GM18951 (cell line): ENCODE data around the gene ZNF516.

Source experiments
- POLR2A ChIP-seq: IDR thresholded peaks from 4 replicates; pipeline ENCODE4 v1.6.1; 2011; ENCODE audit warnings: mild to moderate bottlenecking; ENCODE audit not compliant: insufficient read length, insufficient read depth; ENCODE audit errors: extremely low read depth
- in situ Hi-C: fragments of 300-500 bp; cut with MboI; formaldehyde crosslinking; loops from one replicate; pipeline ENCODE4 v1.12.0; 2022; ENCODE audit warnings: low sequenced_read_pairs, mixed read lengths, inconsistent platforms; ENCODE audit not compliant: unreplicated experiment

Gene ZNF516

DNA sequence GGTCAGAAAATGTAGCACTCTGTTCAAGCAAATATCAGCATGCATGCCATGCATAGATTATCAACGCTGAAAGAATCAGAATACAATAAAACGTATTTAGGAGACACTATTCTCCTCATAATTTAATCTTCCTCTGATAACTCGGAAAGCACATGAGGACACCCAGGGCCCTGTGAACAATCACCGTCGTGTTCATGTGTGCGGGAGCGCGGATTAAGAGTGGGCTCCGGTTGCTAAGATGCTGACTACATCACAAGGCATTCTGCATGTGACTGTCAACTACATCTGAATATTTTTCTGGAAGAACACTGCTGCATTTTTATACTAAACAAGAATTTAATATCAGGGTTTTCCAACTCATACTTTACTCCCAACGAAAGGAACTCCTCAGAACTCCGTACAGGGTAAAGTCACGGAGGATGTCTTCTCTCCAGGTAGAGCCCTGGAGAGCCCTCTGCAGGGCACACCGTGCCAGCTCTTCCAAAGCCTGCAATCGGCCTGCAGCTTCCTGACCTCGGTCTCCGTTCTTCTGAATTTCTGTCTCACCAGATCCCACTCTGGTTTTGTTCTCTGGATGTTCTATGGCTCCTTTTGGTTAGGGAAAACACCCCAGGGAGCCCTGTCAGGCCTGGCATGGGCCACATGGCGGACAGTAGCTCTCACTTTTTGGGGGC, 59.6 kb downstream of the ZNF516 start:
- in situ Hi-C loops = no loop called here
- TF ChIP-seq POLR2A = no peak

DNA sequence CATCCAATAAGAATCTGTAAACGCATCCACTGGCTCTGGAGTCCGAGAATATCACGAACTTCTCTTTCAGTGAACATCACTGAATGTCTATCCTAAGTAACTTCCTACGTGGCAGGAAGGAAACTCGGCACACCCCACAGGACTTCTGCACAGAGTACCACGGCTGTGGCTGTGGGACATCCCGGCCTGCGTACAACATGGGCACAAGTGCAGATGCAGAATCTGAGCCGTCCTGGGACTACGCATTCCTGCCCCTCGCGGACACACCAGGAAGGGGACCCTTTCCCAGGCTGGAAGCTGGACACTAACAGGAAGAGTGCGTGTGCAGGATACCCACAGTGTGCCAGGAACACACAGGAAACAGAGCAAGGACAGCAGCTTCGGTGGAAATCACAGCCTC, 60.6 kb downstream of the ZNF516 start:
- in situ Hi-C loops = no loop called here
- no peak for TF ChIP-seq POLR2A

DNA sequence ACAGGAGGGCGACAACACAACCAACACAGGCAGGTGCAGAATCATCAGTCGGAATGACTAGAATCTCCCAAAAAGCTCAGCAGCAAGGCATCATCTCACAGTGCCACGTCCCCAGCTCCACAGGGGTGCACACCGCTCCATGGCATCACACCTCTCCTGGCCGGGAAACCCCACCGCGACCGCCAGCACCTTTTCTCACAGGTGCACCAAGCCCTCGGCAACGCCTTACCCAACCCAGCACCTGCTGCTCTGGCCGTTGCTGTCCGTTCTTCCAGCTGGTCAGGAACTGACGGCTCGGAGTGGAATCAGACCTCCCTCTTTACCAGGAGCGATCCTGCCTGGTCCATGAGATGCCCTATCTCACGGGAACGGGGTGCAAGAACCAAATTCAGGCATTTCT, 61.3 kb downstream of the ZNF516 start:
- in situ Hi-C loops = no loop called here

DNA sequence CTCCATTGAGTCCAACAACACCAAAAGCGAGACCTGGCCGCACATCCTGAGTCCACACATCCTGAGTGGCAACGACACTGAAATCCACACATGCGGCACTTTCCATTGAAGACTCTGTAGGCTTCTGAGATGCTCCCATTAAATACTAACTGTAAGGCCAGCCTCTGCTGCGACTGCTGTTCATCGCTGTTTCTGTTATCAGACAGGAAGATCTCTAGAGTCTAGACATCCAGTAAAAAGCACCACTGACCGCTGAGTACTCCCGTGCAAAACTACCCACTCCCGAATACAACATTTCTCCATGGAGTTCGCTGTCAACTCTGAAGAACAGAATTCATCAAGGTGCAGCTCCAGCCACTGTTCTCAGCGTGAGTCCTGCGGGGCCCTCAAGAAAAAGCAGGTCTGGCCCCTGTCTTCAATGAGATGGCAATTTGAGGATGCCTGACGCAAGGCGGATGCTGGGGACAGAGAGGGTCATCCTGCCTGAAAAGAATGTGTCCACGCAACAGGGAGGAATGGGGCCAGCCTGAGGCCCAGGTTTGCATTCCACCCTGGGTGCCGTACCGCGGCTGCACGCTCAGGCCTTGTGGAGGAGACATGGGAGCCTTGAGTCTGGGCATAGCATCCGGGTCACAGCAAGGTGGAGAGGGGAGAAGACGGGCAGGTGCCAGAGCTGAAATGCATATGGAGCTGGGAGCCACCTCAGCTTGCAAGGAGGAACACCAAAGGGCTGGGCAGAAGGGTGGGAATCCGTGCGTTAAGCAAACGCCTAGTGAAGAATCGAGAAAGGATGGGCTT, 61.9 kb downstream of the ZNF516 start:
- in situ Hi-C loops = no loop called here
- no peak for TF ChIP-seq POLR2A

More for the DNA sequence above, 61.3 kb downstream of the ZNF516 start:
- TF ChIP-seq POLR2A = no peak

DNA sequence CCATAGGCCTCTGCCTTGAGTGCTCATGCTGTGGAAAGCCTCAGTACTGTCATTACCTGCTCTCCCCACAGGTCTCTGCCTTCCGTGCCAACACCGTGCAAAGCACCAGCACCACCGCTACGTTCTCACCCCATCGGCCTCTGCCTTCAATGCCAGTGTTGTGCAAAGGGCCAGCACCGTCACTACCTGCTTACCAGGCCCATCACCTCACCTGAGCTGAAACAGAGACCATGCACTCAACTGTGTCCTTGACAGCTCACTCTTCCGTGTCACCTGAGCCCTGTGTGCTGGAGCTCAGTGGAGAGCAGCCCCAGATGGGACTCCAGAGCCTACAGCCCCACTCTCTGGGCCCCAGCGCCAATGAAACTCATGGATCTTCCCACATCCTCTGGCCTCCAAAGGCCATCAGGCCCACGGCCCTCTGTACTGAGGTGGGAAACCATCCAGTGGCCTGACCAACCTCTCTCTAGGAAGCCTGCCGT, 62.7 kb downstream of the ZNF516 start:
- TF ChIP-seq POLR2A = no peak
- in situ Hi-C loops = no loop called here

DNA sequence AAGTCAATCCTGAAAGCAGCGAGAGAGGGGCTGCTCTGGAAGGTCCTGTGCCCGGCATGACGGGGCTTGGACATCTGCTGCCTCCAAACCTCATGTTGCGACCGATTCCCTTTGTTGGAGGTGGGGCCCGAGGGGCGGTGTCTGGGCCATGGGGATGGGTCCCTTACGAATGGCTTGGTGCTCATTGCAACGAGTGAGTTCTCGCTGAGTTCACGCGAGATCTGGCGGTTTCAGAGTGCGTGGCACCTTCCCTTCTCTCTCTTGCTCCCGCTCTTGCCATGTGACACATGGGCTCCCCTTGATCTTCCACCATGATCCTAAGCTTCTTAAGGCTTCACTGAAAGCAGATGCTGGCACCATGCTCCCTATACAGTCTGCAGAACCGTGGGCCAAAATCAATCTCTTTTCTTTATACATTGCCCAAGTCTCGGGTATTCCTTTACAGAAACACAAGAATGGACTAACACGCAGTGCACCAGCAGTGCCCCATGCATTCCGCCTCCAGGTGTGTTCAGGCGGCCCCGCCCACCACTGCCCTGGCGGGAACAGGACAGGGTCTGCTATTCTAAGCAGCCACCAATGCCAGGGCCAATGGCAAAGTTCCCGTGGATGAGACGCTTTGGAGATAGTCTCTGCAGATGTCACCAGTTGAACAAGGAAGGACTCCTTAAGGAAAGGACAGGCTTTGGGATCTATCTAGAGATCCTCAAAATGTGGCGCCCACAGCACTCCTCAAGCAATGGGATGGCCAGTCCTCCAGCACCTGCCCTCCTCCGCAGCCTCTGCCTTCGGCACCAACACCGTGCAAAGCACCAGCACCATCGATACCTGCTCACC, 63.4 kb downstream of the ZNF516 start:
- in situ Hi-C loops = no loop called here
- TF ChIP-seq POLR2A = no peak

DNA sequence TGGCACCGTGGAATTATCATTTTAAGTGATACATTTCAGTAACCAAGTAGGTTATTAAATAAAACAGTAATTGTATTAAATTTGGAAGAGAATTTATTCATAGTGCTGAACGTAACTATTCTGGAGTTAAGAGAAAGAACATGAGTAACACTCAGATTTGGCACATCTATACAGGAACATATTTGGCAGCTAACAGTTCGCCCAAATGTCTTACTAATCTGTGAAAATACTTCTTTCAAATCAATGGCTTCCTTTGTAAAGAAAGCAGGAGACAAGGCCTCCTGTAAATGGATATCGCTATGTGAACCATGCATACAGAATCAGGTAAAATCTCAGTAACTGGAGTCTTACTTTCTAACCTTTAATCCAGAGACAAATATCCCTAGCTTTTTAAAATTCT, 64.4 kb downstream of the ZNF516 start:
- TF ChIP-seq POLR2A = no peak
- in situ Hi-C loops = no loop called here

DNA sequence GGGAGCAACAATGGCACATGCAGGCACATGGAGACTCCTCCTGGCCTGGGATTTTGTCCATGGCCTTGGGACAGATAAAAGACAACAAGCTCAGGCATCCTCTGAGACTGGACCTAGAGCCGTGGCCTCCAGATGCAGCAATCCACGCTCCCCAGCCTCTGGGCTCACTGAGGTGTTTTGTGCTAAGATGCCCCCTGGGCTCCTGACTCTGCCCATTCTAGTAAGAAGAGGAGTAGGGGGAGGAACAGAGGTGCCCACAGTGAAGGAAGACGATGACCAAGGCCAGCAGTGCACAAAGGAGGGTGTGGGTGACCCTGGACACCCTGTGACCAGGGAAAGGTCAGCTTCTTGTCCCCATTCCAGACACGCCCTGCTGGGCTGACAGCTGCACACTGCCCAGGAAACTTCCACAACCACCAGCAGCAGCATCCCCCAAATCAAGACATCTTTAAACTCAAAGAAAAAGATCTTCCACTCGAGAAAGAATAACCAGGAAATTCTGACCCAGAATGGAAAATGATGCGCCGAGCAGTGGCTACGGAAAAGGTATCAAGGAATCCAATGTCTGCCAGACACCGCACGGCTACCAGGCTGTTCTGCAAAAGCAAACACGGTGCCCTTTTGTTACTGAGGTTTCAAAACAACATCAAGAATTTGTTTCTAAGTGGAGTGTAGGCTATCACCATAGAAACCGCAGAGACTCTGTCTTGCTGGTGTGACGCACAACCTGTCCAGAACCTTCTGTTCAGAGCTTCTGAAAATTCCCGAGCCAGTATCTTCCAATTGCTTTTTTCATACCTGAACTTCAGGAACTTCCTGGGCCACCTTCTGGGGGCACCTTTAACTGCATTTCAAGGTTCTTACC, 65.5 kb downstream of the ZNF516 start:
- TF ChIP-seq POLR2A = no peak
- in situ Hi-C loops = no loop called here

DNA sequence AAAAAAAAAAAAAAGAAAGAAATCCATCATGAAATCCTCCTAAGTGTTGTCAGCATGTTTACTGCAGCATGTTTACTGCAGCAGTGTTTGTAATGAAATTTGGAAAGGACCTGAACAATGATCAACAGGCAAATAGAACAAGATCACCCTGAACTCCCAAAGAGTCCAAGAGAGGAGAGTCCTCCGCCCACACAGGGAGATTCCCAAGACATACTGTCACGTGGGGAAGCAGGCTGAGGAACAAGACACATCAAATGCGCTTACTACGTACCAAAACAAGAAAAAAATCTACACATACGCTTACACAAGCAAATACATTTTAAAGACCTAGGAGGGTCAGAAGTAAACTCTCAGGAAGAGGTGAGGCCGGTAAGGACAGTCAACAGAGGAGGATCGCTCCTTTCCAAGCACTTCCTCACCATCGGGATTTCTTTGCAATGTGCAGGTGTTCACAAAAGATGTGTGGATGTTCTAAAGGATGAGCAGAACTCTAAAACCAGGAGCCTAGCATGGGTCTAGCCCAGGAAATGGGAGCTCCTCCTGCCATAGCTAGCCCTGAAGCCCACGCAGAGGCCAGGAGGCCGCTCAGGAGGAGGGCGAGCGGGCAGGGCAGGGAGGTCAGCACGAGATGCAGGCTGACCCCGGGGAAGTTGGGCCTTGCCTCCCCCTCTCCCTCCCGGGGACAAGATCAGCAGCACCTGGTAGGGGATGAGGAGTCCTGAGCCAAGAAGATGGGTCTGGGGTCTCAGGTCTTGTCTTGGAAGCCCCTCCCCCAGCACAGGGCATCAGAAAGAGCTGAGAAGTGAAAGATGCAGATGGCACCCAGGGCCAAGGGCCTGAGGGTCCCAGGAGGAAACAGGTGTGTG, 66.4 kb downstream of the ZNF516 start:
- in situ Hi-C loops = no loop called here
- no peak for TF ChIP-seq POLR2A

DNA sequence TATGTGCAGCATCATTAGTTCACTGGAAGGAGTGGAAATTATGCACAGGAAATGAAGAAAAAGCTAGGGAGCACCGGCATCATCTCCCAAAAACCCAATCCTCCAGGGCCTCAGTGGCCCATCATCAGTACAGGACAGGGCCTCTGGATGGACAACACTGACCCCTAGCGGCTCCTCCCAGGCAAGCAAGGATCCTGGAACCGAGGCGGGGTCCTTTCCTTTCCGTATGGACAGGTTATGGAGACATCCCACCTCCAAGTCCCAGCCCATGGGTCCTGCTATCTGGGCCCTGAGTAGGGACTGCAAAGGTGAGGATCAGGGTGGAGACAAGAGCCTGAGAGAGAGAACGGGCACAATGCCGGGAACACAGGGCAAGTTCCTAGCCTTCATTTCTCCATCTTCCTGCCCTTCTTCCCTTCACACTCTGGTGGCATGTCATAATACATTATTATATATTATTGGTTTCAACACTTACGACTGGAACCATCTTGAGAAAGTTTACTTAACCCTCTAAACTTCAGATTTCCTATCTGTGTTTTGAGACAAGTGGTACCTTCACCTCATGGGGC, 68.2 kb downstream of the ZNF516 start:
- TF ChIP-seq POLR2A = no peak
- in situ Hi-C loops = no loop called here
